Measurements from ENCODE around the gene UTS2B. TPM values are rescaled to one million over a fixed set of nuclear protein-coding genes. Genes with fewer than 3 reads are reported as not detected.

UTS2B gene
- total RNA-seq, 1 donor from 2014 or later: not detected

DNA sequence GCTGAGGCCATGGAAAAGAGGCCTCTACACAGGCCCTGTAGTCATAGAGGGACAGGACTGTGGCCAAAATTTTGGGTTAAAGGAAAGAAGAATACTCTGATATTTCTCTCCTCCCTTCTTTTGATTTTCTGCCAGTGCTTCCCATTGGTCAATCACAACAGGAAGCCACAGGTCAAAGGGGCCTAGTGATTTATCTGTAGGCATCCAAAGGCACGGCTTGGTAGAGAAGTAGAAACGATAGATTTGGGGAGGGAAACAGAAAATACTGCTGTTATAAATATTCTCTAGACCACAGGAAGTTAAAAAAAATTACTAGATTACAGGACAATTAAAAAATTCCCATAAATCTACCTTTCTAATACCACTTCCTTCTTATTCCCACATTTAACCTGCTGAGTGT is 2.8 kb downstream of the UTS2B start:
- peaks cover 5% of the 10 kb centered on the region for H3K9me3 Mint-ChIP-seq
- H3K4me1 Mint-ChIP-seq: peaks cover 15% of the 10 kb centered on the region
- peaks cover 15% of the 10 kb centered on the region for H3K27me3 Mint-ChIP-seq
- no peak overlapping the region for H3K27ac Mint-ChIP-seq
- peaks cover 2% of the 10 kb centered on the region for H3K36me3 Mint-ChIP-seq (ENCODE audit: low read depth)
- no peak overlapping the region for H3K4me3 Mint-ChIP-seq
- intact Hi-C loops (cut with micrococcal nuclease): no loop called here
- DNase-seq: no peak

DNA sequence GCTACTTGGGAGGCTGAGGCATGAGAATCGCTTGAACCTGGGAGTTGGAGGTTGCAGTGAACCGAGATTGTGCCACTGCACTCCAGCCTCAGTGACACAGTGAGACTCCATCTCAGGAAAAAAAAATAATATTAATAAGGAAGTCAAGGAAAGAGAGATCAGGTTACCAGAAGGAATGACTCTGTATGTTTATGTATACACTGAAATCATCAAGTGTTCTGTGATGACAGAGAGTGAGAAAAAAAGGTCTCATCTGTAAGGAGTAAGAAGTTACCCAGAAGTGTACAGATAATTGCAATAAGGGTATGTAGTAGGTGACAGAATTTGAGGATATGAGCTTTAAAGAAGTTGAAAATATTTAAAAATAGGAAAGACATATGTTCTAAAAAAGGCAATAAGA is 5.4 kb downstream of the UTS2B start:
- no peaks in the 10 kb centered on the region for H3K36me3 Mint-ChIP-seq (ENCODE audit: low read depth)
- H3K9me3 Mint-ChIP-seq: peaks cover 5% of the 10 kb centered on the region
- H3K4me1 Mint-ChIP-seq: peaks cover 6% of the 10 kb centered on the region
- no peak overlapping the region for H3K4me3 Mint-ChIP-seq
- no peak overlapping the region for H3K27ac Mint-ChIP-seq
- intact Hi-C loops (cut with micrococcal nuclease): no loop called here
- peaks cover 8% of the 10 kb centered on the region for H3K27me3 Mint-ChIP-seq
- no peak for DNase-seq

DNA sequence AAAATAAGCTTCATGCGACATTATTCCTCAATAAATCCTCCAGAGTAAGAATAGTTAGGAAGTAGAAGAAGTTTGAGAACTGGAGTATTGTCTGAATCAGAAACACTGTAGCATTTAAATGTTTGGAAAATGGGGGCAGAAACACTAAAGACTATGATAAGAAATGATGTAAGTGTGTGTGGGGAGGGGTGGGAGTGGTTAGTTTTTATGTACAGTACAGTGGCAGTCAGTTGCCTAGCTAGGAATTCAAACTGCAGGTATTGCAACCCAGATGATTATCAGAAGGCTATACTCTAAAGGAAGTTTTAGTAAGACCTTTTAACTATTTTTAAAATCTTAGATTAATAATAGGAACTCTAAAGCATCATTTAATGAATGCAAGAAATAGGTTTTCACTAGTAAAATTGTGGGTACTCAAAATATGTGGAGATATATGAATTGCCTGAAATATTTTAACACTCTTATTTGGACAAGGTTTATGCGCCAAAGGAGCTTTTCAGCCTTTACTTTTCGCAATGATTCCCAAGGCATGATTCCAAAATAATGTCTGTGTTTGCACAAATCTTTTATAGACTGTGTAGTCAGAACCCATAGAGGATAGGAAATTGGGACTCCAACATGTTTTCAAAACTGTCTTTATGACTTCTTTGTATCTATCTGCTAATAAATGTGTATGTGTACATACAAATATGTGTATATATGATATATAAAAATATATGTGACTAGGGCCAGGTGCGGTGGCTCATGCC is 9.1 kb downstream of the UTS2B start:
- intact Hi-C loops (cut with micrococcal nuclease): no loop called here
- no peak for DNase-seq
- Mint-ChIP-seq H3K4me1 (no peaks in the 10 kb centered on the region), H3K9me3 (peaks cover 5% of the 10 kb centered on the region), H3K27ac (no peak overlapping the region), H3K27me3 (no peaks in the 10 kb centered on the region), H3K36me3 (ENCODE audit: low read depth) (no peaks in the 10 kb centered on the region), H3K4me3 (no peak overlapping the region)

DNA sequence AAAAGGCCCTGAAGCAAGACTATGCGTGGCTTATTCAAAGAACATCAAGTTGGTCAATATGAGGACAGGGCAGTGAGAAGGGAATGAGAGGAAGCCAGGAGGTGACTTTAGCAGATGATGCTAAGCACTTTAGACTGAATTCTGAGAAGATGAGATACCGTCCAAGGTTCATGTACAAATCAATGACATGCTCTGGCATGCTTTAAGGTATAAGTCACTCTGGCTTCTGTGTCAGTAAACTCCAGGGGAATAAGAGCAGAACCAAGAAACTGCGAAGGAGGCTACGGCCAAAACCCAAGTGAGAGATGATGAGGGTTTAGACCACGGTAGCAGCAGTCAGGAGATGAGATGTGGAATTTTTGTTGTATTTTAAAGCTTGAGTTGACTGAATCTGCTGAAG is 10.0 kb downstream of the UTS2B start:
- H3K4me3 Mint-ChIP-seq: no peak overlapping the region
- intact Hi-C loops (cut with micrococcal nuclease): no loop called here
- H3K4me1 Mint-ChIP-seq: no peaks in the 10 kb centered on the region
- DNase-seq: no peak
- no peaks in the 10 kb centered on the region for H3K27me3 Mint-ChIP-seq
- no peak overlapping the region for H3K27ac Mint-ChIP-seq
- H3K36me3 Mint-ChIP-seq (ENCODE audit: low read depth): no peaks in the 10 kb centered on the region
- H3K9me3 Mint-ChIP-seq: peaks cover 5% of the 10 kb centered on the region

DNA sequence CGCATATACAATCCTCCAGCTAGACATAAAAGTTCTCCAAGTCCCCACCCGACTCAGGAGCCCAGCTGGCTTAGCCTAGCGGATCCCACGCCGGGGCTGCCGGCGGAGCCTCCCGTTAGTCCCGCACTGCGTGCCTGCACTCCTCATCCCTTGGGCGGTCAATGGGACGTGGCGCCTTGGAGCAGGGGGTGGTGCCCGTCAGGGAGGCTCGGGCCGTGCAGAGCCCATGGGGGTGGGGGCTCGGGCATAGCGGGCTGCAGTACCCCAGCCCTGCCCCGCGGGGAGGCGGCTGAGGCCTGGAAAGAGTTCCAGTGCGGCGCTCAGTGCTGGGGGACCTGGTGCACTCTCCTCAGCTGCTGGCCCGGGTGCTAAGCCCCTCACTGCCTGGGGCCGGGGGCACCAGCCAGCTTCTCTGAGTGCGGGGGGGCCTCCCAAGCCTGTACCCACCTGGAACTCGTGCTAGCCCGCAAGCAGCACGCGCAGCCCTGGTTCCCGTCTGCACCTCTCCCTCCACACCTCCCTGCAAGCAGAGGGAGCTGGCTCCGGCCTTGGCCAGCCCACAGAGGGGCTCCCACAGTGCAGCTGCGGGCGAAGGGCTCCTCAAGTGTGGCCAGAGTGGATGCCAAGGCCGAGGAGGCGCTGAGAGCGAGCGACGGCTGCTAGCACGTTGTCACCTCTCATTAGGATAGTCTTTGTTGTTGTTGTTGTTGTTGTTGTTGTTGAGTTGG is 13.3 kb downstream of the UTS2B start:
- intact Hi-C loops (cut with micrococcal nuclease): no loop called here
- H3K4me1 Mint-ChIP-seq: no peaks in the 10 kb centered on the region

DNA sequence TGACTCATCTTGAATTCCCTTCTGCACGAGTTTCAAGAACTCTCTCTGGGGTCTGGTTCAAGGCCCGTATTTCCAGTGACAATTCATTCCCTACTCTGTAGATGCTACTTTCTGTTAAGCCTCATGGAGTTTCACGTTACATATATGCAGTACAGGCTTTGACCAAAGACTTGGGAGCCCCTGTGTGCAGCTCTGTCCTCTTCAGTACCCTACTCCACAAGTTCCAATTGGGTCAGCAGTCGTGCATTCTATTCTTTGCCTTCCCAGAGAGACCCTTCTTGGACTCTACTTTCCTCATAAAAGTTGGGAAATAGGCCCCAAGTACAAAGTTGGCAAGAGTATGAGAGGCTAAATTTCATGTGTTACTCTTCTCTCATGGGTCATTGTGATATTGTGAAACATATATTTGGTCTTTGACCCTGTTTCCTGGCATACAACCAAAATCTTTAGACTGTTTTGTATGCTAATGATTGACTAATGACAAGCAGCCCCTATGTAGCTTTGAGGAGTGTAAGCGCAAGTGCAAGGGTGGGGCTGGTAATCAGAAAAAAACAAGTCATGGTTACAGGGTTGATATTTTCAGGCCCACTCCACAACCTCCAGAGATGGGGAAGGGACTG is 16.1 kb downstream of the UTS2B start:
- no peaks in the 10 kb centered on the region for H3K27me3 Mint-ChIP-seq
- no peaks in the 10 kb centered on the region for H3K4me1 Mint-ChIP-seq
- H3K27ac Mint-ChIP-seq: no peak overlapping the region
- no peak for DNase-seq
- H3K36me3 Mint-ChIP-seq (ENCODE audit: low read depth): no peaks in the 10 kb centered on the region
- peaks cover 4% of the 10 kb centered on the region for H3K9me3 Mint-ChIP-seq
- H3K4me3 Mint-ChIP-seq: no peak overlapping the region
- intact Hi-C loops (cut with micrococcal nuclease): no loop called here

More for the DNA sequence above, 13.3 kb downstream of the UTS2B start:
- H3K4me3 Mint-ChIP-seq: no peak overlapping the region
- H3K36me3 Mint-ChIP-seq (ENCODE audit: low read depth): no peaks in the 10 kb centered on the region
- H3K27me3 Mint-ChIP-seq: no peaks in the 10 kb centered on the region
- no peak overlapping the region for H3K27ac Mint-ChIP-seq
- no peak for DNase-seq
- peaks cover 4% of the 10 kb centered on the region for H3K9me3 Mint-ChIP-seq

DNA sequence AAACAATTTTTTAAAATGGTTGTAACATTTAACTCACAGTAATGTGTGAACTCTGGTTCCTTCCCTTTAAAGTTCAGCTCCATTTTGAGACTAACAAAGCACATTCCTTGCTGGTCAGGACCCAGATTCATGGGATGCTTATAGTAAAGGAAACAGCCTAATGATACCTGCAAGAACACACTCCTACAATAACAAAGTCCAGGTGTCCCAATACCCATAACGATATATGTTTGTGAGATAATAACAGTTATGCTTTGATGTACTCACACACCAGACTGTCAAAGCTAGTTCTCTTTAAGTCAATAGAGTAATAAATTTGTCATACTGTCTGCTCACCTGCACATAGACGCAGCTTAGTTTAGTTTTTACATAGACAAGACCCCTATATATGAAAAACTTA is 17.0 kb downstream of the UTS2B start:
- no peak overlapping the region for H3K4me3 Mint-ChIP-seq
- no peak overlapping the region for H3K27ac Mint-ChIP-seq
- no peak for DNase-seq
- H3K36me3 Mint-ChIP-seq (ENCODE audit: low read depth): no peaks in the 10 kb centered on the region
- no peaks in the 10 kb centered on the region for H3K27me3 Mint-ChIP-seq
- peaks cover 4% of the 10 kb centered on the region for H3K9me3 Mint-ChIP-seq
- H3K4me1 Mint-ChIP-seq: no peaks in the 10 kb centered on the region
- intact Hi-C loops (cut with micrococcal nuclease): no loop called here

DNA sequence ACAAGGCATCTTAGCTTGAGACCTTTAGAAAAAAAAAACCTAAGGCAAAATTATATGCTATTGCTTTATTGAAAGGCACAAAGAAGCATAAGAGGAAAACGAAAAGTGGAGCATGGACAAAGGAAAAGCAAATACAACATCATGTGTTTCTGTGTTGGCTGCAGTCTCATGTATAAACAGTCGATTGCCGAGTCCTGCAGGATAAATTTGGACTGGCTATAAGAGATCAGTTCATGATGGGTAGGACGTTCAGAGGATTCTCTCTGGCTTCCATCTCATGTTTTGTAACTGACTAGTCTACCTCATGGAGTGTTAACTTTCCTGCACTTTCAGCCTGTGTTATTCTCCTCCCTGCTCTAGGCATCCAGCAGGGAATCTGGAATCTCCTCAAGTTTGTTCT is 23.0 kb downstream of the UTS2B start:
- Mint-ChIP-seq H3K27ac (no peak overlapping the region), H3K4me1 (no peaks in the 10 kb centered on the region), H3K9me3 (peaks cover 1% of the 10 kb centered on the region), H3K27me3 (no peaks in the 10 kb centered on the region), H3K36me3 (ENCODE audit: low read depth) (no peaks in the 10 kb centered on the region), H3K4me3 (no peak overlapping the region)
- intact Hi-C loops (cut with micrococcal nuclease): no loop called here
- no peak for DNase-seq

DNA sequence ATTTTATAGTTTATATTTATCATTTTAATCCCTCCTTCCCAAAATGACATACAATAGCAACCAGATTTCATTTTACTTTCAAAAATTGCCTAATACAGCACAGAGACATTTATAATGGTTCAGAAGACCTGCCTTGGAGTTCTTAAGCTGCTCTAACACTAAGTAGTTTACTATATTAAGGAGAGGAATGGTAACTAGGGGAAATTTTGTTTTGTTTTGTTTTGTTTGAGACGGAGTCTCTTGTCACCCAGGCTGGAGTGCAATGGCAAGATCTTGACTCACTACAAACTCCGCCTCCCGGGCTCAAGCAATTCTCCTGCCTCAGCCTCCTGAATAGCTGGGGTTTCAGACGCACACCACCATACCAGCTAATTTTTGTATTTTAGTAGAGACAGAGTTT is 23.9 kb downstream of the UTS2B start:
- no peak for DNase-seq
- H3K27me3 Mint-ChIP-seq: no peaks in the 10 kb centered on the region
- H3K27ac Mint-ChIP-seq: no peak overlapping the region
- no peaks in the 10 kb centered on the region for H3K9me3 Mint-ChIP-seq
- H3K4me1 Mint-ChIP-seq: no peaks in the 10 kb centered on the region
- no peaks in the 10 kb centered on the region for H3K36me3 Mint-ChIP-seq (ENCODE audit: low read depth)
- intact Hi-C loops (cut with micrococcal nuclease): no loop called here
- no peak overlapping the region for H3K4me3 Mint-ChIP-seq

DNA sequence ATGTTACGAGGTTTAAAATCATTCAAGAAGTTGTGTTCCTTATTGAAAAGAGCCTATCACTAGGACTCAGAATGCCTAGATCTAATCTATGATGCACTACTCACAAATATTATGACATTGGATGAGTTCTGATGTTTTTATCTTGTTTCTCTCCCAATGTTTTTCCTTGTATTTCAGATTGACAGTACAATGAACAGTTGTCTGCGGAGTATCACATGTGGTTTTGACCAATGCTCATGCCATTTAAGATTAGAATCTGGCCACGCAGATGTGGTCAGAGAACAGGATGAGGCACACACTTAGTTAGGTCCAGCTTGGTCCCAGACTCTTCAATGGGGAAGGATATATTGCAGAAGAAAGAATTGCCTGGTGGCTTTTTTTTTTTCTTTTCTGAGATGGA is 26.7 kb downstream of the UTS2B start:
- Mint-ChIP-seq H3K27me3 (no peaks in the 10 kb centered on the region), H3K36me3 (ENCODE audit: low read depth) (no peaks in the 10 kb centered on the region), H3K9me3 (no peaks in the 10 kb centered on the region), H3K4me3 (no peak overlapping the region), H3K27ac (no peak overlapping the region), H3K4me1 (no peaks in the 10 kb centered on the region)
- intact Hi-C loops (cut with micrococcal nuclease): no loop called here
- no peak for DNase-seq

DNA sequence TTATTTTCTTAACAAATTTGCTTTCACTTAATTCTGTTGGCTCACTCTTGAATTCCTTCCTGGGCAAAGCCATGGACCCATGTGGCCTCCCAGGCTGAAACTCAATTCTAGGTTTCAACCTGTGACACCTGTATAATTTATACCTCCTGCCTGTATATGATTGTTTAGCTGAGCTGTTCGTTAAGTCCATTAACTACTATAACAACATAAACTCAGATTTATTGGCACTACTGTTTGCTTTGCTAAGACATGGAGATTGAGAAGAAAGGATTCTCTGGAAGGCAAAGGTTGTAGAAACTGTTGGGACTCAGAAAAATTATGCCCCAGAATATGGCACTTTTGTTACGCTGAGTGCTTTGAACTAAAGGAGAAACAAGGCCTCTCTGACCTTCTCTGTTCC is 27.9 kb downstream of the UTS2B start:
- DNase-seq: no peak
- Mint-ChIP-seq H3K4me3 (no peak overlapping the region), H3K9me3 (no peaks in the 10 kb centered on the region), H3K27ac (no peak overlapping the region), H3K27me3 (no peaks in the 10 kb centered on the region), H3K4me1 (no peaks in the 10 kb centered on the region), H3K36me3 (ENCODE audit: low read depth) (no peaks in the 10 kb centered on the region)
- intact Hi-C loops (cut with micrococcal nuclease): no loop called here

DNA sequence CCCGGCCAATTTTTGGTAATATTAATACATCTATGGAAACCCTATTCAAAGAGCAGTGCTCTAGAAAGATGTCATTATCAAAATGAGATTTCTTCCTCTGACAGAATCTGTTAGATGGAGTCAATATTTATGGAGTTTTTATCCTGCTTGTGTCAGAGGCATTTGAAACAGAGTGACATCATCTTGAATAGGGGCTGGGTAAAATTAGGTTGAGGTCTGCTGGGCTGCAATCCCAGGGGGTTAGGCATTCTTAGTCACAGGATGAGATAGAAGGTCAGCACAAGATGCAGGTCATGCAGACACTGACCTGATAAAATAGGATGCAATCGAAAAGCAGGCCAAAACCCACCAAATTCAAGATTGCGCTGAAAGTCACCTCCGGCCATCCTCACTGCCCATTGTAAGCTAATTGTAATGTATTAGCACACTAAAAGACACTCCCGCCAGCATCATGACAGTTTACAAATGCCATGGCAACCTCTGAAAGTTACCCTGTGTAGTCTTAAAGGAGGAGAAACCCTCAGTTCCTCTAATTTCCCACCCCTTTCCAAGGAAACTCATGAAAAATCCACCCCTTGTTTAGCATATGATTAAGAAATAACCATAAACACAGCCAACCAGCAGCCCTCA is 28.4 kb downstream of the UTS2B start:
- no peak for DNase-seq
- no peaks in the 10 kb centered on the region for H3K9me3 Mint-ChIP-seq
- intact Hi-C loops (cut with micrococcal nuclease): no loop called here
- H3K4me3 Mint-ChIP-seq: no peak overlapping the region
- no peak overlapping the region for H3K27ac Mint-ChIP-seq
- no peaks in the 10 kb centered on the region for H3K36me3 Mint-ChIP-seq (ENCODE audit: low read depth)
- no peaks in the 10 kb centered on the region for H3K4me1 Mint-ChIP-seq
- no peaks in the 10 kb centered on the region for H3K27me3 Mint-ChIP-seq

DNA sequence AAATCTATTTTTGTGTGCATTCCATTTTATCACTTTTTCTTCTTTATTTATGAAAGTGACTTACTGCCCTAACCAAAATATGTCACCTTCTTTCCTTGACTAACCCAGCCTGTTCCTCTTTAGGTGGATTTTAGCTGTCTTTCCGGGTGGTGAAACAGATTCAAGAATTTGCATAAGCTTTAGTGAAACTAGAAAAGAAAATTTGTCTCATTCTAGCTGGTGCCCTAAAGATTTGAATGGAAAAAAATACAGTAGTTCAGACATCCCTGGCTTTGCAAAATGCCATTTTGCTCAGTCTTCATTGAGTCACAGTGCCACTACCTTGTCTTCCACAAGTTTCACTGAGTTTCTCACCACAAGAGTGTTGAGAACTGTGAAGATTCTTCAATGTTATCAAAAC is 29.3 kb downstream of the UTS2B start:
- H3K36me3 Mint-ChIP-seq (ENCODE audit: low read depth): no peaks in the 10 kb centered on the region
- no peaks in the 10 kb centered on the region for H3K27me3 Mint-ChIP-seq
- intact Hi-C loops (cut with micrococcal nuclease): no loop called here
- H3K9me3 Mint-ChIP-seq: no peaks in the 10 kb centered on the region
- H3K4me1 Mint-ChIP-seq: no peaks in the 10 kb centered on the region
- no peak for DNase-seq
- H3K4me3 Mint-ChIP-seq: no peak overlapping the region
- H3K27ac Mint-ChIP-seq: no peak overlapping the region

DNA sequence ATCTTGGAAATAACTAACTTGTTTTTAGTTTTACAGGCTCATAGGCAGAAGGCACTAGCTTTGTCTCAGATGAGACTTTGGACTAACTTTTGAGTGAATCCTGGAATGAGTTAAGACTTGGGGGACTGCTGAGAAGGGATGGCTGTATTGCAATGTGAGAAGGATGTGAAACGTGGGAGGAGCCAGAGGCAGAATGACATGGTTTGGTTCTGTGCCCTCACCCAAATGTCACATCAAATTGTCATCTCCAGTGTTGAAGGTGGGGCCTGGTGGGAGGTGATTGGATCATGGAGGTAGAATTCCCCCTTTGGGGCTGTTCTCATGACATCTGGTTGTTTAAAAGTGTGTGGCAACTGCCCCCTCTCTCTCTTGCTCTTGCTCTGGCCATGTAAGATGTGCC is 29.9 kb downstream of the UTS2B start:
- peak overlapping the region; percentile 18 for H3K27ac Mint-ChIP-seq
- no peak for DNase-seq
- no peaks in the 10 kb centered on the region for H3K4me1 Mint-ChIP-seq
- H3K27me3 Mint-ChIP-seq: no peaks in the 10 kb centered on the region
- no peaks in the 10 kb centered on the region for H3K36me3 Mint-ChIP-seq (ENCODE audit: low read depth)
- no peak overlapping the region for H3K4me3 Mint-ChIP-seq
- intact Hi-C loops (cut with micrococcal nuclease): no loop called here
- no peaks in the 10 kb centered on the region for H3K9me3 Mint-ChIP-seq
